GM18867 (cell line): ENCODE data around the gene KLC4.
"Not testable (repeated sequence)": the region's sequence is repeated elsewhere in the genome, so short reads cannot be mapped to it uniquely, and the experiment has no call there.

Experiments used
- ATAC-seq: cut with Tn5 transposase; IDR thresholded peaks from one replicate; pipeline ENCODE4 v1.9.1; 2021; ENCODE audit warnings: mild to moderate bottlenecking, moderate library complexity; ENCODE audit not compliant: unreplicated experiment

The KLC4 gene

GRCh38 chr6:43035495-43036194 lies 23.8 kb upstream of the KLC4 start:
- ATAC-seq, result no peak

DNA sequence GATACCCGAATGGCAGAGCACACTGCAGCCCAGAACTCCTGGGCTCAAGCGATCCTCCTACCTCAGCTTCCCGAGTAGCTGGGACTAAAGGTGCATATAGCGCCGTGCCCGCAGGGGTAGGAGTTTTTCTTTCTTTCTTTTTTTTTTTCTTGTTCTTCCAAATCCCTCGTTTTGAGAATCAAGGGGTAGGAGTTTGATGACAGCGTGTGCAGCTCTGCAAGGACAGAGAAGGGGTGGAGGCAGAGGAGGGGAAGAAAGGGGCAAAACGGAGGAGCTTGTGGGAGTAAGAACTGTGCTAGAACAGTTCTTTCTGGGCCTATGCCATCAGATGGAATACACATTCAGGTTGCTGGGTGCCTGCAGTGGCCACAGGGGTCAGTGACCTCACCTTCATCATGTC lies 22.7 kb upstream of the KLC4 start:
- ATAC-seq, result no peak

DNA sequence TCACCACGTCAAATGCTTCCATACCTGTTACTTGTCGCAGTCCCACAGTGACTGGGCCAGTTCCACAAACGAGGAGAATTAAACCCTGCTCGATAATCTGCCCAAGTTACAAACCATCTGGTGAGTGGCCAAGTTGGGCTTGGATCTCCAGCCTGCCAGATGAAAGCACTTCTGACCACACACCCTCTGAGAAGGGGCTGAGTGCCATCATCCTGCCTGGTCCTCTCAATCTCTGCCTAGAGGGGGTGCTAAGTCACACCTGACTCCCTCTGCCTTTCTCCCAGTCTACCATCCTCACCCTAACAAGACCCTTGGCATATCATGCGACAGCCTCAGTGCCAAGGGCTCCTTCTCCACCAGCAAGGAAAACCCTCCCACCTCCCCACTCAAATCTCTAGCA lies 22.2 kb upstream of the KLC4 start:
- ATAC-seq, result no peak

- ATAC-seq, result no peak
These were observed 21.7 kb upstream of the KLC4 start for GRCh38 chr6:43037706-43038105.

- no peak for ATAC-seq
These were observed 20.7 kb upstream of the KLC4 start for GRCh38 chr6:43038727-43039126.

DNA sequence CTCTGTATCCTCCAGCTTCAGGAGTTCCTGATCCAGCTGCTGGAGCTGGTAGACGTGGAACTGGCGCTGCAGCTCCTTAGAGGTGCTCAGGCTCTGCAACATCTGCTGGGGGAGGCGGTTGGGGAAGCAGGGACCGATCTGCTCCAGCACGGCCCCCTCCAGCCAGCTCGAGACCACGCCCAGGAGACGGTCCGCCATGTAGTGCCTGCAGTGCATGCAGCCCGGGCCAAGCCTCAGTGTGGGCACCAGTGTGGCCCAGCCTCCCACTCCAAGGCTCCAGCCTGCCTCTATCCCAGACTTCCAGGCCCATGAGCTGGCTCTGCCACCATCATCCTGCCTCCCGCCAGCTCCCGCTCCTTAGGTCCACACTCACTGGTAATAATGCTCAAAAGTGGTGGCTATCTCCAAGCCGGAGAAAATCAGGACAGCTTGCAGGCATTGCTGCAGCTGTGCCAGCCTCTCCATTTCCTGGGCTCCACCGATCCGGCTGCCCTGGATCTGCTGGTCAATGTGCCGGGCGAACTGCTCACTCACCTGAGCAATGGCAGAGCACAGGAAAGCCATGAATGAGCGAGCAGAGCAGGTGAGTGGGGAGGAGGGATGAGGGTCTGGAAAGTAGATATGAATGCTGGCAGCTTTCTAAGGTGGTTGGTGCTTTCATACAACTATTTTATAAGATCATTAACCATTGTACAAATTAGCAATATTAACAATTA lies 18.7 kb upstream of the KLC4 start:
- no peak for ATAC-seq

DNA sequence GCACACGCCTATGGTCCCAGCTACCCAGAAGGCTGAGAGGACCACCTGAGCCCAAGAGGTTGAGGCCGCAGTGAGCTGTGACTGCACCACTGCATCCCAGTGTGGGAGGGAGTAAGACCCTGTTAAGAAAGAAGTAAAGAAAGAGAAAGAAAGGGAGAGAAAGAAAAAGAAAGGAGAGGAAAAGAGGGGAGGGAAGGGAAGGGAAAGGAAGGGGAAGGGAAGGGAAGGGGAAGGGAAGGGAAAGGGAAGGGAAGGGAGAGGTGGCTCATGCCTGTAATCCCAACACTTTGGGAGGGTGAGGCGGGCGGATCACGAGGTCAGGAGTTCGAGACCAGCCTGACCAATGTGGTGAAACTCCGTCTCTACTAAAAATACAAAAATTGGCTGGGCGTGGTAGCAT lies 18.0 kb upstream of the KLC4 start:
- not testable (repeated sequence) for ATAC-seq

DNA sequence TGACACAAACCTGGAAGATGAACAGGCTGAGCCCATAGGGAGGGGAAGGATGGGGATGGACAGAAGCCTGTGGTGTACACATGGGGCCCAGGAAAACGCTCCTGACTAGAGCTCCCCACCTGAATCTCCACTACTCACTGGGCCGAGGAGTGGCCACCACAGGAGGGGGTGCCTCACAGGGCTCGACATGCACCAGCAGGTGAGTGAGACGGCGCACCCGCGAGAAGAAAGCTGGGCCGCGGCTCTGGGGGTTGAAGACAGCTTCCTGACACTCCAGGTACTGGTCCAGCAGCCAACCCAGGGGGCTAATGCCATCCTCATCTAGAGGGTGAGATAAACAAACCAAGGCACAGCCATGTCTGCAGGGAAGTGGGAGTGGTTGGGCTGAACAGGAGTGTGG lies 16.1 kb upstream of the KLC4 start:
- ATAC-seq, result no peak

GRCh38 chr6:43045371-43045930 lies 14.0 kb upstream of the KLC4 start:
- ATAC-seq, result no peak

- no peak for ATAC-seq
These were observed 11.4 kb upstream of the KLC4 start for GRCh38 chr6:43047998-43048397.

DNA sequence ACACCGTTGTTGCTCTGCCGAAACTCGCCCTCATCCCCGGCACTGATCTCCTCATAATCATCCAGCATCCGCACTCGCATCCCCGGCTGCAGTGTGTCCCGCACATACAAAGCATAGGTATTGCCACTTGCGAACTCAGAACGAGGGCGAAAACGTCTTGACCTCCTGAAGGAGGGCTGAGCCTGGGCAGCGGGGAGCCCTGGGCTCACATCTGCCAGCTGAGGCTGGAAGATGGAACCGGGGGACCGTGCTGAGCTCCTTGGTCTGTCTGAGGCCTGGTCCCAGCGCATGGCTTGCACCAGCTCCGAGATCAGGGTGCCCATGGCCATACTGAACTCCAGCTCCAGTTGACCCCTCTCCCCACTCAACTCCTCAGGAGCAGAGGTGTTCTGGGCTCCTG lies 8.4 kb upstream of the KLC4 start:
- no peak for ATAC-seq

GRCh38 chr6:43052225-43052841 lies 7.1 kb upstream of the KLC4 start:
- ATAC-seq, result no peak

- peak; percentile 21 for ATAC-seq
These were observed 6.4 kb upstream of the KLC4 start for GRCh38 chr6:43052842-43053544.

GRCh38 chr6:43053545-43054205 lies 5.8 kb upstream of the KLC4 start, which contains the start of gene CUL7:
CUL7 (minus strand) TSS chr6:43053851; CDS start chr6:43052788, 1,063 bp downstream.
- peak; percentile 81 for ATAC-seq

DNA sequence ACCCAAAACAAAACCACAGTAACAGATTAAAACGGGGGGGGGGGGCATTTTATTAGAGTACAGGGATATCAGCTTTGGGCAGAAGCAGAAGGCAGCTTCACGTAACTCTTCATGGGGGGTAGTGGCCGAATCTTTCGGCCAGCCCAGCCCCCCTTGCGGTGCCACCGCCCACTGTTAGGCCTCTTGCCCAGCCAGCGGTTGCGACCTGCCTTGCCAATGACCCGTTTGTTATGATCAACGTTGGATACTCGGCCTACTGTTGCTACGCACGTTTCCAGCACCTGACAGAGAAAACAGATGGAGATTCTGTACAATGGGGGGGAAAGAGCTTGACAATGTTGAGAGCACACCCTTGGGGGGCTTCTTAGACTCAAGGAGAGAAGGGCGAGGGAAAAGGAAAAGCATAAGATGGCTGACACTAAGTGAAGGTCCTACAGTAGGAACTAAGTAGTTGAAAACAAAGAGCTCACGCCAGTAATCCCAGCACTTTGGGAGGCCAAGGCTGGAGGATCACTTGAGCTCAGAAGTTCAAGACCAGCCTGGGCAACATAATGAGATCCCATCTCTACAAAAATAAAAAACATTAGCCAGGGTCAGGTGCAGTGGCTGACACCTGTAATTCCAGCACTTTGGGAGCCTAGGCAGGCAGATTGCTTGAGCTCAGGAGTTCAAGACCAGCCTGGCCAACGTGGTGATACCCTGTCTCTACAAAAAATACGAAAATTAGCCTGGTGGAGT lies 5.1 kb upstream of the KLC4 start:
- ATAC-seq, result no peak

- ATAC-seq, result no peak
These were observed 3.5 kb upstream of the KLC4 start for GRCh38 chr6:43055966-43056365.

DNA sequence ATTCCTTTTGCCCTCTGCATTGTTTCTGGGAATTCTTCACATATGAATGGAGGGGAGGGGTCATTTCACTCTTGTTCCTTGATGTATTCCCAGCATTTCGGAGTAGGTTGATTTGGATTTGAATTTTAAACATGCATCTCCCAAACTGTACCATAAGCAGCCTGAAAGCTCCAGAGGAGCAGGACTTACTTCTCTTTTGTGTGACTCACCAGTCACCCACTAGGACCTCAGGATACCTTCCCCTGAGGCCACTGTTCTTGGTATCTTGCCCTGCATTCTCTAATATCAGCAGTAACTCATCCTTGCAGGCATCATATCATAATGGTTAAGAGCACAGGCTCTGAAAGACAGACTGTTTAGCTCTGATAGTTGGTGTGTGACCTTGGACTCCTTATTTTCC lies 900 bp upstream of the KLC4 start:
- ATAC-seq, result no peak

DNA sequence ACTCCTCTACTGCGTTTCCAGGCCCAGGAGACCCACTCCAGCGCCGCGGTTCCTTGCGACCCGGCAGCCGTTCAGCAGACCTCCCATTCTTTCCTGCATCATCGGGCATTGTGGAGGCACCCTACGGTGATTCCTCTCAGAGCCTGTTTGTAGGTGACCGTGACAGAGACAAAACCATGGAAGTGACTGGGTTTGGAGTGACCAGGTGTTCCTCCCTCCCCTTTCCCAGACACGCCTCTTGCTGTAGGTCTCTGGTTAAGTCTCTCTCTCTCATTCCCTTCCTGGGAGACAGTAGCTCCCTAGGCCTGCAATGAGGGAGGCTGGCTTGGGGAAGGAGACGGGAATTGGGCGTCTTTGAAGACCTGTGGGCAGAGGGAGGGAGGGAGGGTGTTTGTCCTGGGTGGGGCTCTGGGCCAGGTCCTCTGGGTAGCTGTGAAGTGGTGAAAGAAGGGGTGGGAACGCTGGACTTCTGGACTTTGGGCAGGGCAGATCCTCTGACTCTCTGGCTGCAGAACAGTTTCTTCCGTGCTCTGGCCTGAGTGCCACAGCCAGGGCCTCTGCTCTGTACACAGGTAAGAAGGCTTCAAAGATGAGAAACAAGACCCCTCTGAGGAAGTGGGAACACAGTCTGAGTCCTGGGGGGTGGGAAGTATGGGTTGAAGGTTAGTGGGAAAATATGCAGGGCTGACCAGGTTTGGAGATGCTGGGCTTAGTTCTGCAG lies 763 bp downstream of the KLC4 start:
- no peak for ATAC-seq
